Astrocyte of the spinal cord (primary cell): Measurements from ENCODE around the gene MDFIC.

Source experiments
- DNase-seq: peaks from one replicate; pipeline ENCODE4 v3.0.0; 2011; ENCODE audit warnings: low read depth, low spot score
- H3K4me3 ChIP-seq: 2 replicates; pipeline ENCODE4 v1.5.1; 2011; ENCODE audit warnings: low read depth, mild to moderate bottlenecking, low read length, moderate library complexity
- in situ Hi-C: cut with HindIII; loops from 2 replicates; pipeline ENCODE4 v1.10.0; 2017; ENCODE audit warnings: low sequenced_read_pairs
- TF ChIP-seq, protein P1 (sequence below): IDR thresholded peaks from 2 replicates; pipeline ENCODE4 v1.5.1; 2012; ENCODE audit warnings: low read depth, mild to moderate bottlenecking, low read length, inconsistent platforms

MDFIC gene

DNA sequence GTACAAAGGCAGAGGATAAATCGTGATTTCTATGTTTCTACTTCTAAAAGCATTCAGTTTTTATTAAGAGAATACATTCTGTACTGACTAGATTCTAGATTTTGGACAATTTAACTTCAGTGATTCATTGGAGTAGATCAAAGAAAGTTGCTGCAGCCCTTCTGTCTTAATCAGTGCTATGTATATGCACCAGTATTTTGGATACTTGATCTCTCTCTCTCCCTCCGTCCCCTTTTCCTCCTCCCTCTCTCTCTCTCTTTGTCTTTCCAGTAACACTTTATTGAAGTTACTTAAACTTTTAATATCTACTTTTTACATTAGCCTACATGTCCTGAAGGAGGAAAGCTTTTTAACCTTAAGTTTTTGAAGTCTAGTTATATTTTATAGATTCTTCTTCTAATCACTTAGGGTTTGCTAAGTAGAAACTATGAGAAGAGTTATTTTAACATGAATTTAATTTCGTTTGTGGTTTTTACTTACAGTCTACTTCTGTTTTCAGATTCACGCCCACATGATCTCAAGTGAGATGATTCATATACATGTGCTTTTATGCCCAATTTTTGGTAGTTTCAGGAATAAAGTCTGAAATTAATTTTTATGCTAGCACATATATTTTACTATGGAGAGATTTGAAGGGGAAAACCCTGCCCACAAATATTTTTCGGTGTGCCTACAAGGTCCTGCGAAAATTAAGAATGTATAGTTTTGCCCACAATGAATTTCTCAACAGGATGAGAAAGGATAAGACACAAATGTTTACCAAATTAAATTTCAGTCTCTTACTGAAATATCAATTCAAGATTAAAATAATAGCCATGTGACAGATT lies 9.1 kb downstream of the MDFIC start:
- TF ChIP-seq, protein P1, sequence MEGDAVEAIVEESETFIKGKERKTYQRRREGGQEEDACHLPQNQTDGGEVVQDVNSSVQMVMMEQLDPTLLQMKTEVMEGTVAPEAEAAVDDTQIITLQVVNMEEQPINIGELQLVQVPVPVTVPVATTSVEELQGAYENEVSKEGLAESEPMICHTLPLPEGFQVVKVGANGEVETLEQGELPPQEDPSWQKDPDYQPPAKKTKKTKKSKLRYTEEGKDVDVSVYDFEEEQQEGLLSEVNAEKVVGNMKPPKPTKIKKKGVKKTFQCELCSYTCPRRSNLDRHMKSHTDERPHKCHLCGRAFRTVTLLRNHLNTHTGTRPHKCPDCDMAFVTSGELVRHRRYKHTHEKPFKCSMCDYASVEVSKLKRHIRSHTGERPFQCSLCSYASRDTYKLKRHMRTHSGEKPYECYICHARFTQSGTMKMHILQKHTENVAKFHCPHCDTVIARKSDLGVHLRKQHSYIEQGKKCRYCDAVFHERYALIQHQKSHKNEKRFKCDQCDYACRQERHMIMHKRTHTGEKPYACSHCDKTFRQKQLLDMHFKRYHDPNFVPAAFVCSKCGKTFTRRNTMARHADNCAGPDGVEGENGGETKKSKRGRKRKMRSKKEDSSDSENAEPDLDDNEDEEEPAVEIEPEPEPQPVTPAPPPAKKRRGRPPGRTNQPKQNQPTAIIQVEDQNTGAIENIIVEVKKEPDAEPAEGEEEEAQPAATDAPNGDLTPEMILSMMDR: no peak
- H3K4me3 ChIP-seq: no peak overlapping the region
- peak; percentile 52 for DNase-seq
- in situ Hi-C loops: no loop called here

DNA sequence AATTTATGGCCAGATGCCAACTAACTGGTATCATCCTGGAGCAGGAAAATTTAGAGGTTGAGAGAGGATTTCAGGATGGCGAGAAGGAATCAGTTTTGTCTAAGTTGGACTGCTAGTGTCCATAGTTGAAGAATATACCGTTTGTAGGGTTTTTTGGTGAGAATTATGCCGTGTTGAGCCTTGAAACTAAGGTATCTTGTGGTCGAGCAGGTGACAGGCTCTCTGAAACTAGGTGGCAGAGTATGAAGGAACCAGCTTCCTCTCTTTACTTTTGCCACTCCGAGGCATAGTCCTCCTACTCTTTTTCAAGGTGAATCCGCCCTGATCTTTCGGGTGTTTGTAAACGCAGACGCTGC lies 9.7 kb downstream of the MDFIC start:
- no peak overlapping the region for H3K4me3 ChIP-seq
- TF ChIP-seq, protein P1: no peak
- in situ Hi-C loops: no loop called here
- no peak for DNase-seq

DNA sequence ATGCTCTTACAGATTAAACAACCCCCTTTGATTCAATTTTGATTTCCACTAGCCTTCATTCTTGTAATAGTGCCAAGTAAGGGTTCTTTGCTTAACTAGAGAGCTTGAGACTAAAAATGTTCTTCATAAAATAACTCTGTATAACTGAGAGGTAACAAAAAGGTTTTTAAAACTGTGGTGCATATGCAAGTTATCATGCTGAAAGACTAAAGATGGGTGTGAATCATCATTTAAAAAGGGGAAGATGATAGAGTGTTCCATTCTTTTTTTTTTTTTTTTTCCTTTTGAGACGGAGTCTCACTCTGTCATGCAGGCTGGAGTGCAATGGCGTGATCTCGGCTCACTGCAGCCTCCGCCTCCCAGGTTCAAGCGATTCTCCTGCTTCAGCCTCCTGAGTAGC lies 11.1 kb downstream of the MDFIC start:
- DNase-seq: no peak
- TF ChIP-seq, protein P1: no peak
- H3K4me3 ChIP-seq: no peak overlapping the region
- in situ Hi-C loops: no loop called here

DNA sequence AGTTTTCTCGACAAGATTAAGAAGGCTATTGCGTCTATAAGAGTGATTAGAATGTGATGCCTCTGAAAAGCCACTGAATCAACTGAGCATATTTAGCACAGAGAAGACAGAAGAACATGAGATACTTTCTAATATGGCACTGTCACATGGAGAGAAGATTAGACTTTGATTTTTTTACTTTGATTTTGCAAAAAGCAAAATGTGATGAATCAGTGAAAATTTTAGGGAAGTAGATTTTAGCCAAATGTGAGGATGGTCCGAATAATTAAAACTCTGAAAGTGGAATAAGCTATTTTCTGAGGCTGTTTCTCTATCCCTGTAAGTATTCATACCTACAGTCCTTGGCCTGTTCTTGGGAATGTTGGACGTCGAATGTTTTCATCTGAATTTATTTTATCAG lies 11.8 kb downstream of the MDFIC start:
- DNase-seq: no peak
- no peak overlapping the region for H3K4me3 ChIP-seq
- in situ Hi-C loops: no loop called here
- TF ChIP-seq, protein P1: no peak

DNA sequence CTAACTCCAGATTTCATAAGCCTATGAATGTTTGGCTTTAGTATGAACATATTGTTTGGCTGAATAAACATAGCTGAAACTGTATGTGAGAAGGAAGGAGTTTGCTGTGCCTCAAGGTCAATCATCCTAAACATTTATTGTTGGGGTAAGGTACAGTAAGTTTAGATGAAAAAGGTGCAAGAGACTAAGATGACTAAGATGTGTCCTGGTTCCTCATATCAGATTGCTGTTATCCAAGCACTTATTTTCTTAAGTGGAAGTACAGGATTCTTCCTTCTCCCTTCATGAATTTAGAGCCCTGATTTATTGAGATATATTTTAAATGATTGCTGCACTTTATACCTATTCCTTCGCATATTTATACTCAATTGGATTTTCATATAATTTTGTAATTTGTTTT lies 12.2 kb downstream of the MDFIC start:
- in situ Hi-C loops: no loop called here
- TF ChIP-seq, protein P1: no peak
- no peak overlapping the region for H3K4me3 ChIP-seq
- DNase-seq: no peak

DNA sequence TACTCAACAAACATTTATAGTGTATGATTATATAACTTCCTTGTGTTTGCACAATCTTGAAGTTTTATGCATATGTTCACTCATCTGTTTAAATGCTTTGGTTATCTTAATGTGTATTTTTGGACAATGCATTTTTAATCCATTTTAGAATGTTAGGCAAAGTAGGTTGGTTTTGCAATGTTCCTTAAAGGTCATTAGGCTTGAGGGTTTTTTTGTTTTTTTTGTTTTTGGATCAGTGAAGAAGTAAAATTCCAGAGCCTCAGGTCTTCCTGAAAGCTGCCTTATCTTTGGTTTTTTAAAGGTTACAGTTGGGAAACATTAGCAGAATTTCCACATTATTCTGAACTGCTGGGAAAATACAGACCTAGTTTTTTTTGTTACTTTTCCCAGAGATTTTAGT lies 12.8 kb downstream of the MDFIC start:
- in situ Hi-C loops: no loop called here
- H3K4me3 ChIP-seq: no peak overlapping the region

More for the DNA sequence above, 12.8 kb downstream of the MDFIC start:
- TF ChIP-seq, protein P1: no peak
- DNase-seq: no peak
